Endometrial microvascular endothelial cells (primary cell): ENCODE results near the gene JAG2. TPM values are rescaled to one million over a fixed set of nuclear protein-coding genes. Genes with fewer than 3 reads are reported as not detected.

ENCODE experiments used
- total RNA-seq: library from RNA; depleted of rRNA; stranded (reverse); fragments of >200 nt; gene quantifications from one replicate; pipeline ENCODE4 v1.2.3, GENCODE V29; 2015; ENCODE audit errors: inconsistent ontology term

Gene JAG2
- total RNA-seq, 1 donor from 2014 or later = 15.2 TPM

Other genes starting within 250 kb of the JAG2 start
- not detected for gene PLD4, start 243.9 kb downstream of the JAG2 start, total RNA-seq
- 41.5 TPM for gene AHNAK2, start 190.4 kb downstream of the JAG2 start, total RNA-seq
- 5.0 TPM for gene CLBA1, start 183.0 kb downstream of the JAG2 start, total RNA-seq
- 58.8 TPM for gene CDCA4, start 147.7 kb downstream of the JAG2 start, total RNA-seq
- gene GPR132, start 103.3 kb downstream of the JAG2 start, total RNA-seq = not detected
- gene NUDT14, start 12.5 kb upstream of the JAG2 start, total RNA-seq = 29.8 TPM
- gene BTBD6, start 79.8 kb upstream of the JAG2 start, total RNA-seq = 101 TPM
- 32.7 TPM for gene BRF1, start 132.2 kb upstream of the JAG2 start, total RNA-seq
- 52.4 TPM for gene PACS2, start 146.0 kb upstream of the JAG2 start, total RNA-seq
- gene TEX22, start 229.8 kb upstream of the JAG2 start, total RNA-seq = not detected